DMS53 (cell line): ENCODE data around the gene HIBCH.

Experiments used
- DNase-seq: peaks from one replicate; lab custom pipeline; 2025; lab: John Stamatoyannopoulos, UW

HIBCH gene

DNA sequence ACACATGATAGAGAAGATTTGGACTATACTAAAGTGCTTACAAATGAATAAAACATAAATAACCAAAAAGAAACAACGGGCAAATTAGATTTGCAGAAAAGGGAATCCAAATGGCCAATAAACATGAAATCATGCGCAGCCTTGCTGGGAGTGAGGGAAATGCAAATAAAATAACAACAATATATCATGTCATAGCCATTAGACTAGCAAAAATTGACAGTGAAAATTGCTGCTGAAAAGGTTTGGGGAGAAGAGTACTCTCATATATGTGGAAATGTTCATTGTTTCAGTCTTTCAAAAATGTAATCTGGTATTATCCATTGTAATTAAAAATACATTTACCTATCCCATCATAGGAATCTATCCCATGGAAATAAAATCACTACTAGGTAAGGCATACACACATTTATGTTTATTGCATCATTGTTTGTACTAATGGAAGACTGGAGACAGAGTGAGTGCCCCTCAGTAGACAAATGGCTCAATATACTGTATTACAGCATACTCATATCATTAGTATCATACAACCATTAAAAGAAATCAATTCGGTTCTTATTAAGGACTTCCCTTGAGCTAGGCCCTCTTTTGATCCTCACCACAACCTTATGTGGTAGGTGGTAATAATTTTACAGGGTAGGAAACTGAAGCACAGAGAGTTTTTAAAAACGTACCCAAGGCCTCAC is 163.0 kb downstream of the HIBCH start:
- no peak for DNase-seq
